GM06990 (cell line): ENCODE results near the gene LRATD1.

Experiments used
- DNase-seq: peaks from one replicate; pipeline ENCODE4 v3.0.0-alpha.2; 2011; ENCODE audit not compliant: insufficient read length; ENCODE audit errors: extremely low read depth
- H3K27me3 ChIP-seq: replicated peaks from 2 replicates; pipeline ENCODE4 v1.6.0; 2011; ENCODE audit warnings: low read length; ENCODE audit not compliant: control insufficient read depth, insufficient read depth
- H3K36me3 ChIP-seq: 2 replicates; pipeline ENCODE4 v1.5.1; 2011; ENCODE audit warnings: low read length; ENCODE audit not compliant: control insufficient read depth, insufficient read depth
- H3K4me3 ChIP-seq: replicated peaks from 2 replicates; pipeline ENCODE4 v1.5.1; 2011; ENCODE audit warnings: low read depth, mild to moderate bottlenecking, control low read depth, low read length
- CTCF ChIP-seq: IDR thresholded peaks from 2 replicates; pipeline ENCODE4 v1.5.1; 2011; ENCODE audit warnings: low read length, control low read depth, mild to moderate bottlenecking, inconsistent platforms; ENCODE audit not compliant: insufficient read depth, poor library complexity, severe bottlenecking

The LRATD1 gene

GRCh38 chr2:14675489-14675888 is 43.0 kb downstream of the LRATD1 start:
- no peak for TF ChIP-seq CTCF
- Histone ChIP-seq H3K27me3 (no peaks in the 10 kb centered on the region; the same call in 1 of the 2 replicates), H3K4me3 (no peak overlapping the region), H3K36me3 (no peaks in the 10 kb centered on the region)
- no peak for DNase-seq

GRCh38 chr2:14676371-14676770 is 43.9 kb downstream of the LRATD1 start:
- H3K27me3 ChIP-seq = no peaks in the 10 kb centered on the region; the same call in 1 of the 2 replicates
- no peaks in the 10 kb centered on the region for H3K36me3 ChIP-seq
- TF ChIP-seq CTCF = no peak
- no peak overlapping the region for H3K4me3 ChIP-seq
- DNase-seq = no peak

- Histone ChIP-seq H3K4me3 (no peak overlapping the region), H3K36me3 (no peaks in the 10 kb centered on the region), H3K27me3 (no peaks in the 10 kb centered on the region; the same call in 1 of the 2 replicates)
- DNase-seq = no peak
- no peak for TF ChIP-seq CTCF
Observed at GRCh38 chr2:14677039-14677438, 44.5 kb downstream of the LRATD1 start.

GRCh38 chr2:14678761-14679160 is 46.2 kb downstream of the LRATD1 start:
- Histone ChIP-seq H3K27me3 (no peaks in the 10 kb centered on the region; the same call in 1 of the 2 replicates), H3K4me3 (no peak overlapping the region), H3K36me3 (no peaks in the 10 kb centered on the region)
- DNase-seq = no peak
- TF ChIP-seq CTCF = no peak

GRCh38 chr2:14681608-14682007 is 49.1 kb downstream of the LRATD1 start:
- no peak for TF ChIP-seq CTCF
- DNase-seq = no peak
- no peaks in the 10 kb centered on the region for H3K27me3 ChIP-seq
- no peaks in the 10 kb centered on the region for H3K36me3 ChIP-seq
- H3K4me3 ChIP-seq = no peak overlapping the region
